Measurements from ENCODE around the gene CCN5.
"Not testable (repeated sequence)": the region's sequence is repeated elsewhere in the genome, so short reads cannot be mapped to it uniquely, and the experiment has no call there.

The CCN5 gene, protein sequence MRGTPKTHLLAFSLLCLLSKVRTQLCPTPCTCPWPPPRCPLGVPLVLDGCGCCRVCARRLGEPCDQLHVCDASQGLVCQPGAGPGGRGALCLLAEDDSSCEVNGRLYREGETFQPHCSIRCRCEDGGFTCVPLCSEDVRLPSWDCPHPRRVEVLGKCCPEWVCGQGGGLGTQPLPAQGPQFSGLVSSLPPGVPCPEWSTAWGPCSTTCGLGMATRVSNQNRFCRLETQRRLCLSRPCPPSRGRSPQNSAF

GRCh38 chr20:44714701-44715498, at the start of gene CCN5:
CCN5 (plus strand) TSS chr20:44715369; CDS start chr20:44715391, 22 bp downstream.
- no peak for DNase-seq (ENCODE audit: low spot score)

DNA sequence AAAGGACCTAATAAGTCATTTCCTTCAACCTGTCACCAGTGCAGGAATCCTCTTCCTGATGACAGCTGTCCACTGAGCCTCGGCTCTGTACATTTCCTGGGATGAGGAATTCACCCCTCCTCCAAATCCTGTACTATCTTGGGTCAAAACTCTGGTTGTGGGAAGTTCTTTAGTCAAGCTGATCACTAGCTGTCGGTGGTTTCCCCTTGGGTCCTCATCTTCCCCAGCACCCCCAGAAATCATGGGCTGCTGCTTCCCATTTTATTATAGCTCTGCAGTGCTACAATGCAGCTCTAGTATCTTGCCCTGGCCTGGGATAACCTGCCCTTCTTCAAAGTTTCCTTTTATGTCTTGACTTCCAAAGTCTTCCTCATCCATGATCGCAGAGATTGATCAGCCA, 49.1 kb upstream of the CCN5 start:
- no peak for DNase-seq (ENCODE audit: low spot score)

- not testable (repeated sequence) for DNase-seq (ENCODE audit: low spot score)
Observed at GRCh38 chr20:44670851-44671250, 44.3 kb upstream of the CCN5 start.

GRCh38 chr20:44671541-44671940, 43.6 kb upstream of the CCN5 start:
- DNase-seq (ENCODE audit: low spot score) = peak; percentile 45

DNA sequence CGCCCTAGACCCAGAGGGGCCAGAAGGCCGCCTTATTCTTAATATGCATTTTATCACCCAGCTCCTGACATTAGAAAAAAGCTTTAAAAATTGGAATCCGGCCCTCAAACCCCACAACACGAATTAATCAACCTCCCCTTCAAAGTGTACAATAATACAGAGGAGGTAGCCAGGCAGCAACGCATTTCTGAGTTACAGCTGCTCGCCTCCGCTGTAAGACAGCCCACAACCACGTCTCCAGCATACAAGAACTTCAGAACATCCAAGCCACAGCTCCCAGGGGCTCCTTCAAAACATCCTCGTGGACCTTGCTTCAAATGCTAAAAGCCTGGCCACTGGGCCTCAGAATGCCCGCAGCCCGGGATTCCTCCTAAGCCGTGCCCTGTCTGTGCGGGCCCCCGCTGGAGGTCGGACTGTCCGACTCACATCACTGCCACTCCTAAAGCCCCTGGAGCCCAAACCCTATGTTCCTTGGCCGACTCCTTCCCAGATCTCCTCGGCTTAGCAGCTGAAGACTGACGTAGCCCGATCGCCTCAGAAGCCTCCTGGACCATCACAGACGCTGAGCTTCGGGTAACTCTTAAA, 42.8 kb upstream of the CCN5 start:
- DNase-seq (ENCODE audit: low spot score) = not testable (repeated sequence)

DNA sequence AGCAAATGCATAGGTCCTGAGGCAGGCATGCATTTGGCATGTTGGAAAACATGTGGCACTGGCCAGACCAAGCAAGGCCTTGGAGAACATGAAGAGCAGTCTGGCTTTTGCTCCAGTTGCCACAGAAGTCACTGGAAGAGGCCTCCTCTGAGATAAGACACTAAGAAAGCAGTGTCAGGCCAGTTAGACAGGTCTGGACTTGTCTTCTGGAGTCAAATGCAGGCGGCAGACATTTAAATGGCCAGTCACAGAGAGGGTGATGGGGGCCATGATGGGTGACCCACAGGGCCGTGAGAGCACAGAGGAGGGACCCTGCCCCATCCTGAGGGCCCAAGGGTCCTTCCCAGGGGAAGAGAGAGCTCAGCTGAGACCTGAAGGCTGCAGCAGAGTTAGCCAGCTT, 36.9 kb upstream of the CCN5 start:
- DNase-seq (ENCODE audit: low spot score) = no peak

GRCh38 chr20:44678990-44679611, 36.1 kb upstream of the CCN5 start:
- no peak for DNase-seq (ENCODE audit: low spot score)

DNA sequence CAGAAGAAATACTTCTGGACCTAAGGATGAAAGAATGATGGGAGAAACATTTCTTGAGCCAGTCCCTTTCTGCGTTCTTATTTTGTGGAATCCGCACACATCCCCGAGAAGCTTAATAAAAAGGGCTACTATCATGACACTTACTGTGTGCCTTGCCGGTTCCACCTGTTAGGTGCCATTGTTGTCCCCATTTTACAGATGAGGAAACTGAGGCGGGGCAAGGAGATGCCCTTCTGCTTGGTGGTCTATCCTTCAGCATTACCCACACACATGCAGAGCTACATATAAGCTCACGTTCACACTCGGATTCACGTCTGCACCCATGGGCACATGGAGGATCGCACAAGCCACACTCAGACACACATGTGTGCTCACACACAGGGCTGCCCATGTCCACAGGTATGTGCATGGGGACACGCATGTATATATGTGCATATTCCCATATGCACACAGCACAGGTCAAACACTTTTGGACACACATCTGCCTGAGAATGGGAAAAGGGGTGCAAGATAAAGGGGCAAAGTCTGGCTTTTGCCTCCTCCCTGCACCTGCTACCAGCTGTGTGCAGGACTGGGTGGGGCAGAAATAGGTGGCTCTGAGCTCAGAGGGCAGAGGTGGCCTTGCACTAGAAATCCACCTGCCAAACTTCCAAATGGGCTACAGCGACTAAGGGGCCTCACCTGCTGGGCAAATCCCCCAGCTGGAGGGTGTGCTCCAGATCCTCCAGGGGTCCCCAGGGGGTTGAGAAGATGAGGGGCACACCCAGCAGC, 33.2 kb upstream of the CCN5 start:
- no peak for DNase-seq (ENCODE audit: low spot score)

GRCh38 chr20:44683263-44684046, 31.7 kb upstream of the CCN5 start:
- DNase-seq (ENCODE audit: low spot score) = peak; percentile 84

DNA sequence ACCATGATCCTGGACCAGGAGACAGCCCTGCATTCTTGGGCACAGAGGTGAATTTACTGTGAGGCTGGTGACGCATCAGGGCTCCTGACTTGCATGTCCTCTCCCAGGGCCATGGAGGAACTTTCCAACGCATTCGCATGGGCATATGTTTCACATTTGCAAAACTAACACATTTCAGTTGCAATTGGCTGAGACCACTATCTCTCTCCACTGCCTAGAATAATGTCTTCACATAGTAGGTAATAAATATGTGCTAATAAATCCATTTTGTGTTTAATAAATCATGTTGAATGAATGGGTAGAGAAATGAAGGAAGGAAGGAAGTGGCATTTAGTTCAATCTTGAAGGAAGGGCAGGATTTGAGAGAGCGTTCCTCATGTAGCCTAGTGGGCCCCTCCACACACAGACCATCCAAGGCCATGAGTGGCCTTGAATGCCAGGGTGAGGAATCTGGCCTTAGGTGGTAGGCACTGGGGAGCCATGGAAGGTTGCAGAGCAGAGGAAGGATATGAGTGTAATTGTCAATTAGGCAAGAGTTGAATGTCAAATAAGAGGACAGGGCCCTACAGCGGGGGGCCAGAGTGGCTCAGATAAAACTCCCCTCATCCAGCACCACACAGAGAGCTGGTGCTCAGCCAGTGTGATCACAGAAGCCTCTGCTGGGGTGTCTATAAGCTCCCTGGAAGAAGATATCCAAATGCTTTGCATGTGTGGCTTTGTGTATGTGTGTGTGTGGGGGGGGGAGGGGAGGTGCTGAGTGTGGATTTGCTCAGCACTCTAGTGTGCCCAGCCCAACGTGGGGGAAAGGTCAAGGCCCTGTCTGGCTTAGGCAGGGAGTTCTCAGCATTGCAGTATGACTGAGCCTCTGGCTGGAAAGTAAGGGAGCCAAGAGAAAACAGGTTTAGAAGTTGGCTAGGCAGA, 30.9 kb upstream of the CCN5 start:
- no peak for DNase-seq (ENCODE audit: low spot score)

DNA sequence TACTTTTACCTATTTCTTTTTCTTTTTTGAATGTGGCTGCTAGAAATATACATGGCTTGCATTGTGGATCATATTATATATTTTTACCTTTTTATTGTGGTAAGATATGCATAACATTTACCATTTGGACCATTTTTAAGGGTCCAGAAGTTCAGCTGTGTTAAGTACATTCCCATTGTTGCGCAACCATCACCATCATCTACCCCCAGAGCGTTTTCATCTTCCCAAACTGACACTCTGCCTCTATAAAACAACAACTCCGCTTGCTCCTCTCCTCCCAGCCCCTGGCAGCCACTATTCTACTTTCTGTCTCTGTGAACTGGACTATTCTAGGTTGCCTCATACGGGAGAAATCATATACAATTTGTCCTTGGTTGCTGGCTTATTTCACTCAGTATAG, 28.2 kb upstream of the CCN5 start:
- DNase-seq (ENCODE audit: low spot score) = no peak

DNA sequence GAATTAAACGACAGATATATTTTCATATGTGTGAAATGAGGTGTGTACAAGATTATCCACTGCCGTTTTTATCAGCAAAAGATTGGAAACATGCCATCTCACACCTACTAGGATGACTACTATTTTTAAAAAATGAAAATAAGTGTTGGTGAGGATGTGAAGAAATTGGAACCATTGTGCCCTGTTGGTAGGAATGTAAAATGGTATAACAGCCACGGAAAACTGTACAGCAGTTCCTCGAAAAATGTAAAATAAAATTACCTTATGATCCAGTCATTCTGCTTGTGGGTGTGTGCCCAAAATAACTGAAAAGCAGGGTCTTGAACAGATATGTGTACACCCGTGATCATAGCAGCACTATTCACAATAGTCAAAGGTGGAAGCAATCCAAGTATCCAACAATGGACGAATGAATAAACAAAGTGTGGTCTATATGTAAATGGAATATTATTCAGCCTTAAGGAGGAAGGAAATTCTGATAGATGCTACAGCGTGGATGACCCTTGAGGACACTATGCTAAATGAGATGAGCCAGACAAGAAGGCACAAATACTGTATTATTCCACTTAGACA, 27.0 kb upstream of the CCN5 start:
- no peak for DNase-seq (ENCODE audit: low spot score)

- no peak for DNase-seq (ENCODE audit: low spot score)
Observed at GRCh38 chr20:44689809-44690208, 25.4 kb upstream of the CCN5 start.

DNA sequence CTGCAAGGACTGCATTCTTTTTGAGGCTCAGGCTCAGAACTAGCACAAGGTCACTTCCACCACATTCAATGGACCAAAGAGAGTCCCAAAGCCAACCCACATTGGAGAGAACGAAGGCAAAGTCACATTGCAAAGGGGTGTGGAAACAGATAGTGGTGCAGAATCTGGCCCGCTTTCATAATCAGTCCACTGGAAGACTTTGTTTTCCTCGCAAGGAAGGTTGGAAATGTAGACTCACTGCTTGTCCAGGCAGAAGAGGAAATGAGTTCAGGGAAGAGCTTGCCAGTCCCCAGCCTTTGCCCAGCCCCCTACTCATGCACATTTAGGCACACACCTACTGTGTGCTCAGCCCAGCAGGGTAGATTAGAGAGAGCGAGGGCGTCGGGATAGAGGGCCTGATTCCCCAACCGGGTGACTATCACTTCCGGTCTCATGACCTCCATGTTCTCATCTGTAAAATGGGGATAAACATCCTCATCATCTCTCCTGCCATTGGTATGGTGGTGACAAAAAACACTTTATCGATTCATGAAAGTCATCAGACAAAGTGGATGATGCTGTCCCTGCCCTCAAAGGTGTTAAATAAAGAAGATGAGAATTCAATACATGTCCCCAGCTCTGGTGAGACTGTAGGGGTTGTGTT, 24.3 kb upstream of the CCN5 start:
- DNase-seq (ENCODE audit: low spot score) = no peak

GRCh38 chr20:44691424-44692423, 23.4 kb upstream of the CCN5 start:
- DNase-seq (ENCODE audit: low spot score) = no peak

DNA sequence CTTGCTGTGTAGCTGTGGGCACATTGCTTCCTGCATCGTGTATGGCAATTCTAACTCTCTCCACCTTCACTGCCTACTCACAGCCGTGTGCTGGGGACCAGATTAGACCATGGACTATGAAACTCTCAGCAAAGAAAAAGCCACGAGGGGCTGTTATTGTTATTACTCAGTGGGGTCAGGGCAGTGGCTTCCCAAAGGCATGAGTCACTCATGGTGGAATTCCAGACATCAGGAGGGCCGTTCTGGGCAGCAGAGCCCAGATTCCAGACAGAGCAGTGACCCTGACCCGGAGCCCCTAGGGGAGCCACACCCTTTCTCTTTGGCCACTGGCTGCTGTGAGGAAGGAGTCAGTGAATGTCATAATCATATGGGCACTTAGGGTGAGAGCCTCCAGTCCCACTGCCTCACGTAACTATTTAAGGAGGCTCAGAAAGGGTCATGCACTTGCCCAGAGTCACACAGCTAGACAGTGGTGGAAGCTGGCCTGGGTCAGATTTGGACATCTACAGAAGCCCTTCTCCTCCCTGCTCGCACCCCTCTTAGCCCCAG, 22.2 kb upstream of the CCN5 start:
- no peak for DNase-seq (ENCODE audit: low spot score)

- no peak for DNase-seq (ENCODE audit: low spot score)
Observed at GRCh38 chr20:44693627-44694026, 21.5 kb upstream of the CCN5 start.

DNA sequence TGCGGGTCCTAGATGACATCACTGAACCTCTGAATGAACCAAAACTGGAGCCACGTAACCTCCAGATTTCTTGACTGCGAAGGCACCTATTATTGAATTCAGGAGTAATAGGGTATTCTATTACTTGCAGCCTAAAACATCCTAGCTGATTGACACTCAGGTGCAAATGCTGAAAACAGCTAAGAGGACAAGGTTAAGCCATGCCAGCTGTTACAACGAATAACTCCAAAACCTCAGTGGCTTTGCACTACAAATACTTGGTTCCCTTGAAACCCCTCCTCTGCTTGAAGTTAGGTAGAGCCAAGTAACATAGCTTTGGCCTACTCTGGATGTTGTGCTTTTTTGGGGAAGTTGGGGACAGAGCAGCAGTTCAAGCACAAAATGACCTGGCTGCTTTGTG, 21.0 kb upstream of the CCN5 start:
- DNase-seq (ENCODE audit: low spot score) = no peak

Measured in NAMALWA (cell line).